ENCODE measurements around the gene CEACAM5.
"Not testable (repeated sequence)": the region's sequence is repeated elsewhere in the genome, so short reads cannot be mapped to it uniquely, and the experiment has no call there.

Gene CEACAM5

GRCh38 chr19:41700381-41701195 lies 7.8 kb upstream of the CEACAM5 start:
- no peak for DNase-seq (ENCODE audit: low spot score)

GRCh38 chr19:41701401-41702075 lies 6.9 kb upstream of the CEACAM5 start:
- DNase-seq (ENCODE audit: low spot score): no peak

DNA sequence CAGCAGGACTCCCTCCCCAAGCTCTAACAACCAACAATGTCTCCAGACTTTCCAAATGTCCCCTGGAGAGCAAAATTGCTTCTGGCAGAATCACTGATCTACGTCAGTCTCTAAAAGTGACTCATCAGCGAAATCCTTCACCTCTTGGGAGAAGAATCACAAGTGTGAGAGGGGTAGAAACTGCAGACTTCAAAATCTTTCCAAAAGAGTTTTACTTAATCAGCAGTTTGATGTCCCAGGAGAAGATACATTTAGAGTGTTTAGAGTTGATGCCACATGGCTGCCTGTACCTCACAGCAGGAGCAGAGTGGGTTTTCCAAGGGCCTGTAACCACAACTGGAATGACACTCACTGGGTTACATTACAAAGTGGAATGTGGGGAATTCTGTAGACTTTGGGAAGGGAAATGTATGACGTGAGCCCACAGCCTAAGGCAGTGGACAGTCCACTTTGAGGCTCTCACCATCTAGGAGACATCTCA lies 6.2 kb upstream of the CEACAM5 start:
- no peak for DNase-seq (ENCODE audit: low spot score)

GRCh38 chr19:41703602-41704293 lies 4.7 kb upstream of the CEACAM5 start:
- no peak for DNase-seq (ENCODE audit: low spot score)

- DNase-seq (ENCODE audit: low spot score): no peak
Measured at GRCh38 chr19:41705393-41706174, 2.8 kb upstream of the CEACAM5 start.

DNA sequence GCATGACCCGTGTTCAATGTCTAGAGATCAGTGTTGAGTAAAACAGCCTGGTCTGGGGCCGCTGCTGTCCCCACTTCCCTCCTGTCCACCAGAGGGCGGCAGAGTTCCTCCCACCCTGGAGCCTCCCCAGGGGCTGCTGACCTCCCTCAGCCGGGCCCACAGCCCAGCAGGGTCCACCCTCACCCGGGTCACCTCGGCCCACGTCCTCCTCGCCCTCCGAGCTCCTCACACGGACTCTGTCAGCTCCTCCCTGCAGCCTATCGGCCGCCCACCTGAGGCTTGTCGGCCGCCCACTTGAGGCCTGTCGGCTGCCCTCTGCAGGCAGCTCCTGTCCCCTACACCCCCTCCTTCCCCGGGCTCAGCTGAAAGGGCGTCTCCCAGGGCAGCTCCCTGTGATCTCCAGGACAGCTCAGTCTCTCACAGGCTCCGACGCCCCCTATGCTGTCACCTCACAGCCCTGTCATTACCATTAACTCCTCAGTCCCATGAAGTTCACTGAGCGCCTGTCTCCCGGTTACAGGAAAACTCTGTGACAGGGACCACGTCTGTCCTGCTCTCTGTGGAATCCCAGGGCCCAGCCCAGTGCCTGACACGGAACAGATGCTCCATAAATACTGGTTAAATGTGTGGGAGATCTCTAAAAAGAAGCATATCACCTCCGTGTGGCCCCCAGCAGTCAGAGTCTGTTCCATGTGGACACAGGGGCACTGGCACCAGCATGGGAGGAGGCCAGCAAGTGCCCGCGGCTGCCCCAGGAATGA lies 1.5 kb upstream of the CEACAM5 start:
- DNase-seq (ENCODE audit: low spot score): no peak

GRCh38 chr19:41707502-41707812 lies 969 bp upstream of the CEACAM5 start:
- DNase-seq (ENCODE audit: low spot score): no peak

DNA sequence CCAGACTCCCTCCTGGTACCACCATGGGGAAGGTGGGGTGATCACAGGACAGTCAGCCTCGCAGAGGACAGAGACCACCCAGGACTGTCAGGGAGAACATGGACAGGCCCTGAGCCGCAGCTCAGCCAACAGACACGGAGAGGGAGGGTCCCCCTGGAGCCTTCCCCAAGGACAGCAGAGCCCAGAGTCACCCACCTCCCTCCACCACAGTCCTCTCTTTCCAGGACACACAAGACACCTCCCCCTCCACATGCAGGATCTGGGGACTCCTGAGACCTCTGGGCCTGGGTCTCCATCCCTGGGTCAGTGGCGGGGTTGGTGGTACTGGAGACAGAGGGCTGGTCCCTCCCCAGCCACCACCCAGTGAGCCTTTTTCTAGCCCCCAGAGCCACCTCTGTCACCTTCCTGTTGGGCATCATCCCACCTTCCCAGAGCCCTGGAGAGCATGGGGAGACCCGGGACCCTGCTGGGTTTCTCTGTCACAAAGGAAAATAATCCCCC lies 505 bp upstream of the CEACAM5 start:
- no peak for DNase-seq (ENCODE audit: low spot score)

DNA sequence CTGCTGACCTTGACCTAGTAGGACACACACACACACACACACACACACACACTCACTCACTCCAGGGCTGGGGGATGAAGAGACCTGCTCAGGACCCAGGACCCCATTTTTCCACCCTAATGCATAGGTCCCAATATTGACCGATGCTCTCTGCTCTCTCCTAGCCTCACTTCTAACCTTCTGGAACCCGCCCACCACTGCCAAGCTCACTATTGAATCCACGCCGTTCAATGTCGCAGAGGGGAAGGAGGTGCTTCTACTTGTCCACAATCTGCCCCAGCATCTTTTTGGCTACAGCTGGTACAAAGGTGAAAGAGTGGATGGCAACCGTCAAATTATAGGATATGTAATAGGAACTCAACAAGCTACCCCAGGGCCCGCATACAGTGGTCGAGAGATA lies 1.1 kb downstream of the CEACAM5 start:
- DNase-seq (ENCODE audit: low spot score): not testable (repeated sequence)

DNA sequence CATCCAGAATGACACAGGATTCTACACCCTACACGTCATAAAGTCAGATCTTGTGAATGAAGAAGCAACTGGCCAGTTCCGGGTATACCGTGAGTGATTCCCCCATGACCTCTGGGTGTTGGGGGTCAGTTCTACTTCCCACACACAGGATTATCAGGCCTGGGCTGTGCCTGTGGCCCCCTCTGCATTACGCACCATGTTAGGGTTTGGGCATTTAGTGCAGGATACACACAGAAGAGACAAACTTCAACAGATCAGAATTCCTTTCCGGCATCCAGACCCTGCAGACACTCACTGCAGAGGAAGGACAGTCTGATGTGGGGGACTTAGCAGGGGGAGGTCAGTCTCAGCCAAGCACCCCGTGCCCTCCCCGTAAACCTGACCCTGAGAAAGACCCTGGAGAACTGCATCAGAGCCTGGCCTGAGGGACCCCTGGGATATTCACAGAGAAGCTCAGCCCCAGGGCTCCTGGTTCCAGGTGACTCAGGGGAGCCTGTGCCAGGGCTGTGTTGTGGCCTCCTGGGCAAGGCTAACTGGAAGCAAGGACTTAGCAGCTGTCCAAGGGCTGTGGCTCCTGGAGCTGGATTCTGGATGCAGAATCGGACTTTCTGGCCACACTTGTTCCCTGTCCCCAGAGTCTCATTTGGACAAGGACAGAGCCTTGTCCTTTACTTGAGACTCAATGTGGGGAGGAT lies 1.7 kb downstream of the CEACAM5 start:
- DNase-seq (ENCODE audit: low spot score): no peak

GRCh38 chr19:41711376-41712261 lies 3.2 kb downstream of the CEACAM5 start:
- DNase-seq (ENCODE audit: low spot score): no peak

DNA sequence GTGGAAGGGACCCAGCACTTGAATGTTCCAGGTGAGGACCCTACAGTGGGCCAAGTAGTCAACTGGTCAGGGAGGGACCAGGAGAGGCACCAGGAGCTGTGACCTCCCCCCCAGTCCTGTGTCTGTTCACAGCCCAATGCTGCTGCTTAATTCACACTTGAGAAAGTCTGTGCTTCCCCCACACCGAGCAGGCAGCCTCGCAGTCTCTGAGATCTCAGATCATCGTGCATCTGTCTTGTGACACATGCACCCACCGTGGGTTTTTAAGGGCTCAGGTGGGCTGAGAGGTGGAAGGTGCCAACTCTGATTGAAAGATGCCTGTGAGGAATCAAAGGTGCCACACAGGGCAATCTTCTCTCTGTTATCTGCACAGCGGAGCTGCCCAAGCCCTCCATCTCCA lies 6.2 kb downstream of the CEACAM5 start:
- no peak for DNase-seq (ENCODE audit: low spot score)

DNA sequence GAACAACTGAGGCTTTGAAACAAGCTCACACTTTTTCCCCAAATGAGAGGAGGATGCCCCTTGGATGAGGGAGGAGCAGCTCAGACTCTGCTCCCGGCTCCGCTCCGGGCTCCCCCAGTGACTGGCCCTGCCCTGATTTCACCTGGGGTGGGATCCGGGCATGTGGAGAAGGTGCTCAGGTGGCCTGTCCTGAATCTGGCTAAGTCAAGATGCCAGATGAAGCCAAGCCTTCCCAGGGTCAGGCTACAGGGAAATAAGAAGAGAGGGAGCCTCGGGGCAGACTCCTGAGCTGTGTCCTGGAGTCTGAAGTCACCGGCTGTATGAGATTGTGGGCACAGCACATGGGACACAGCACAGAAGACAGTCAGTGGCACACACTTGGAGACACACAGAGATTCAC lies 10.3 kb downstream of the CEACAM5 start:
- DNase-seq (ENCODE audit: low spot score): no peak

GRCh38 chr19:41720103-41720502 lies 11.7 kb downstream of the CEACAM5 start:
- no peak for DNase-seq (ENCODE audit: low spot score)

GRCh38 chr19:41726493-41726892 lies 18.1 kb downstream of the CEACAM5 start:
- DNase-seq (ENCODE audit: low spot score): no peak

- no peak for DNase-seq (ENCODE audit: low spot score)
Measured at GRCh38 chr19:41734156-41734555, 25.7 kb downstream of the CEACAM5 start.

GRCh38 chr19:41734585-41734984 lies 26.2 kb downstream of the CEACAM5 start:
- no peak for DNase-seq (ENCODE audit: low spot score)

GRCh38 chr19:41735071-41735600 lies 26.7 kb downstream of the CEACAM5 start:
- no peak for DNase-seq (ENCODE audit: low spot score)

DNA sequence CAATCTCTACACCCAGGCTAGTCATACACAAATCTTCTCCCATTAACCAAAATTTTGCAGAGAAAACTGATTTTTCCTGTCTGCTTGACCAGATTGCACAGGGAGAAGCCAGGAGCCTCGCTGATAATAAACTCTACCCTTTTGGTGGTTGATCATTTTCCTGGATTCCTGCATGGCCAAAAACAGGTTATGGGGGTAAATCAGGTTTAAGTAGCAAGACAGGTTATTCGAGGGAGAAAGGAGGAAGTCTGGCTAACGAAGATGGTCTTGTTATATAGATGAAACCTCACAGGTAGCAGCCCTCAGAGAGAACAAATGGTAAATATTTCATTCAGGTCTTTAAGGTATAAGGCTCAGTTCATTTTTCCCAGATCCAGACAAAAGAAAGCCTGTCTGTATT lies 30.9 kb downstream of the CEACAM5 start:
- no peak for DNase-seq (ENCODE audit: low spot score)

Measured in putamen (tissue), 1 donor.